Body of pancreas (tissue), 4 donors: ENCODE results near the gene HERC2. TPM values are rescaled to one million over a fixed set of nuclear protein-coding genes. Genes with fewer than 3 reads are reported as not detected.
A peak's percentile ranks its signal among the peaks of the same experiment; 100 is the strongest.

Experiments
- ATAC-seq: fragments of 150-250 bp; one replicate; pipeline ENCODE4 v1.9.1; 2016
- DNase-seq, 4 donors: peaks; one replicate each; pipeline ENCODE4 v3.0.0-alpha.2; 2019
- H3K27ac ChIP-seq, 4 donors: fragments of 200-600 bp; sonication (generic); 1 replicate in 3 of 4; 2 replicates in 1 of 4; pipeline versions ENCODE4 v1.5.1 to v1.6.1; 2016 to 2019; ENCODE audit warnings: mild to moderate bottlenecking in 1 of 4, mixed read lengths in 1 of 4, moderate library complexity in 1 of 4
- H3K27me3 ChIP-seq, 2 donors: fragments of 200-600 bp; sonication (generic); one replicate each; pipeline ENCODE4 v1.6.0; 2016; ENCODE audit warnings: mild to moderate bottlenecking in 1 of 2
- H3K36me3 ChIP-seq, 2 donors: fragments of 200-600 bp; sonication (generic); replicated peaks in 1 of 2; 2 replicates each; pipeline ENCODE4 v1.5.1; 2016; ENCODE audit warnings: low read depth in 2 of 2; ENCODE audit not compliant: insufficient read depth in 1 of 2
- H3K4me1 ChIP-seq: fragments of 200-600 bp; sonication (generic); one replicate; pipeline ENCODE4 v1.6.0; 2016
- H3K4me3 ChIP-seq, 2 donors: fragments of 200-600 bp; sonication (generic); 1 replicate in 1 of 2; 2 replicates in 1 of 2; pipeline ENCODE4 v1.5.1; 2016 to 2019
- H3K9me3 ChIP-seq, 3 donors: fragments of 200-600 bp; sonication (generic); 1 replicate in 2 of 3; 2 replicates in 1 of 3; pipeline ENCODE4 v1.5.1; 2016
- CTCF ChIP-seq, 7 experiments: fragments of 450-650 bp in 4 of 7; fragments of 200-600 bp in 3 of 7; sonication (generic) in 3 of 7; IDR thresholded peaks; one replicate each; pipeline ENCODE4 v1.5.1; 2016 to 2019; ENCODE audit warnings: antibody characterized with exemption in 7 of 7
- POLR2A ChIP-seq, 3 donors: fragments of 450-650 bp; IDR thresholded peaks; one replicate each; pipeline ENCODE4 v1.6.1; 2016; ENCODE audit warnings: antibody characterized with exemption in 3 of 3, mild to moderate bottlenecking in 2 of 3
- WGBS, 2 donors: methylation state at CpG; one replicate each; pipeline ENCODE4 v1.1.5; 2017; 5-methylcytosine and 5-hydroxymethylcytosine counted together
- intact Hi-C: fragments of 100-400 bp; cut with DNase I; formaldehyde crosslinking; loops from one replicate; pipeline ENCODE4 v1.15.1; 2023
- total RNA-seq, 2 donors: library from RNA; depleted of rRNA; stranded (reverse); fragments of >200 nt; gene quantifications; one replicate each; pipeline ENCODE4 v1.1.0, GENCODE V29; 2016

HERC2 gene
- total RNA-seq, 2 donors from 2014 or later, result 36.3 to 76.5 TPM

DNA sequence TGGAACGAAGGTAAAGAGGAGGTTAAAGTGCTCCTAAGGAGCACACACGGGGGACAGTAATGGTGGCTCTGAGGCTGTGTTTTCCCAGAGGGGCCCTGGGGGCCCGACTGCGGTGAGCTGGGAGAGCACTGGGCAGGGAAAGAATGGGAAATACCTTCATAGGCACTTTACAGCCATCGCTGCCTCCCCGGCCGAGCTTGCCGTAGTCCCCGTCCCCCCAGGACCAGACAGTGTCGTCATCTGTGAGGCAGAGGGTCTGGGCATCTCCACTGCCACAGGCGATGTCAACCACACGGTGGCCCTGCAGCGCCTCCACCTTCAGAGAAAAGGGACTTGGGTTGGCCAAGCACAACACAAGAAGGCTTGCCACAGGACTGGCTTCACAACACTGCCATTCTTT, 190.0 kb downstream of the HERC2 start:
- DNase-seq, result no peak
- intact Hi-C loops, result no loop called here
- Histone ChIP-seq H3K4me1 (no peaks in the 10 kb centered on the region), H3K27ac (no peak overlapping the region), H3K9me3 (no peaks in the 10 kb centered on the region), H3K27me3 (no peaks in the 10 kb centered on the region), H3K36me3 (peaks cover 4% of the 10 kb centered on the region in 2 donors), H3K4me3 (no peak overlapping the region)
- TF ChIP-seq CTCF (IDR thresholded peaks at IDR 0.05) (no peak), POLR2A (IDR thresholded peaks at IDR 0.05) (no peak)
- WGBS, 2 donors, result 86 to 87% methylated on average over 11 to 13 of the region's 13 CpGs
- ATAC-seq, result no peak

- peaks cover 4% of the 10 kb centered on the region in 2 donors for H3K36me3 ChIP-seq
- no peak overlapping the region for H3K4me3 ChIP-seq
- TF ChIP-seq CTCF (IDR thresholded peaks at IDR 0.05) (no peak), POLR2A (IDR thresholded peaks at IDR 0.05) (no peak)
- 94 to 100% methylated on average over 1 to 13 of the region's 13 CpGs for WGBS, 2 donors
- no peak for DNase-seq
- intact Hi-C loops, result no loop called here
- no peak overlapping the region for H3K27ac ChIP-seq
- H3K4me1 ChIP-seq, result no peaks in the 10 kb centered on the region
- H3K27me3 ChIP-seq, result no peaks in the 10 kb centered on the region
- ATAC-seq, result no peak
- H3K9me3 ChIP-seq, result no peaks in the 10 kb centered on the region
Observed at GRCh38 chr15:28131400-28131799, 190.6 kb downstream of the HERC2 start.

GRCh38 chr15:28130651-28131050, 191.3 kb downstream of the HERC2 start:
- TF ChIP-seq CTCF (IDR thresholded peaks at IDR 0.05), result no peak
- TF ChIP-seq POLR2A (IDR thresholded peaks at IDR 0.05), result no peak
- H3K27ac ChIP-seq, result no peak overlapping the region
- H3K4me1 ChIP-seq, result no peaks in the 10 kb centered on the region
- no peak for ATAC-seq
- H3K36me3 ChIP-seq, result peaks cover 4% of the 10 kb centered on the region in 2 donors
- H3K9me3 ChIP-seq, result no peaks in the 10 kb centered on the region
- 90 to 94% methylated on average over 6 to 7 of the region's 7 CpGs for WGBS, 2 donors
- intact Hi-C loops, result no loop called here
- no peaks in the 10 kb centered on the region for H3K27me3 ChIP-seq
- no peak overlapping the region for H3K4me3 ChIP-seq
- no peak for DNase-seq

DNA sequence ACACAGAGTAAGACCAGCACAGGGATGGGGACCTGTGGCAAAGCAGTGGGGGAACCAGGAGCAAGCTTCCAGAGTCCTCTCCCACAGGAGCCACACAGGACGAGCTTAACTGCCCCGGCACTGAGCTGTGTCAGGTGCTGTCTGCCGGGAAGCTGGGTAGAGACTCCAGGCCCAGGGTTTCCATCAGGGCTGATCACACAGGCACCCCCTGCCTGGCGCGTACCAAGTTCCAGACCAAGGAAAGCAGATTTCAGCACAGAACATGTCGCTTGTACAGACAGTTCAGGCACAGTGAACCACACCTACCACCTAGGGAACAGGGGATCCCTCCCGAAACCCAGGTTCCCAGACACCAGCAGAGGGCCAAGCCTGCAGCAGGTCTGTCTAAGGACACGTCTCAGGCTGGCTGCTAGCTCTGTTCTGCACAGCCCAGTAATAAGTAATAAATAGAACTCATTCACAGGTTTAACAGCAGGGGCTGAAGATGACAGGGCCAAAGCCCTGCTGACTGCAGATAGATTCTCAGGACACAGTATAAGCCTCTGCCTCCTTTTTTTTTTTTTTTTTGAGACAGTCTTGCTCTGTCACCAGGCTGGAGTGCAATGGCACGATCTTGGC, 192.6 kb downstream of the HERC2 start:
- no peak overlapping the region for H3K27ac ChIP-seq
- no peak for DNase-seq
- no peaks in the 10 kb centered on the region for H3K4me1 ChIP-seq
- no peaks in the 10 kb centered on the region for H3K27me3 ChIP-seq
- ATAC-seq, result no peak
- H3K9me3 ChIP-seq, result no peaks in the 10 kb centered on the region
- intact Hi-C loops, result no loop called here
- no peak overlapping the region for H3K4me3 ChIP-seq
- H3K36me3 ChIP-seq, result peaks cover 4% of the 10 kb centered on the region in 2 donors
- TF ChIP-seq POLR2A (IDR thresholded peaks at IDR 0.05), result no peak
- TF ChIP-seq CTCF (IDR thresholded peaks at IDR 0.05), result no peak
- 90 to 91% methylated on average over 3 to 9 of the region's 9 CpGs for WGBS, 2 donors

- Histone ChIP-seq H3K27me3 (no peaks in the 10 kb centered on the region), H3K36me3 (peaks cover 3 to 4% of the 10 kb centered on the region in 2 donors), H3K9me3 (no peaks in the 10 kb centered on the region), H3K27ac (no peak overlapping the region), H3K4me3 (no peak overlapping the region), H3K4me1 (peaks cover 3% of the 10 kb centered on the region)
- intact Hi-C loops, result no loop called here
- TF ChIP-seq POLR2A (IDR thresholded peaks at IDR 0.05), result no peak
- no peak for TF ChIP-seq CTCF (IDR thresholded peaks at IDR 0.05)
- 79 to 87% methylated on average over 11 of the region's 11 CpGs for WGBS, 2 donors
- peak in 1 of 4 donors; percentile 36 for DNase-seq
- no peak for ATAC-seq
Observed at GRCh38 chr15:28128031-28128430, 193.9 kb downstream of the HERC2 start.
